K562 (cell line): ENCODE results near the gene FMNL3. TPM values are rescaled to one million over a fixed set of nuclear protein-coding genes. Genes with fewer than 3 reads are reported as not detected.
A peak's percentile ranks its signal among the peaks of the same experiment; 100 is the strongest.

Experiments
- ATAC-seq: fragments of 200-7000 bp; cut with Tn5 transposase; 3 replicates; pipeline ENCODE4 v1.9.1; 2020; ENCODE audit warnings: moderate library complexity
- BruUV-seq: library from RNA; stranded (reverse); fragments of 400-500 nt; replicated peaks from 2 replicates; lab custom pipeline; 2021; lab: Mats Ljungman, UMichigan
- CTCF ChIA-PET: fragments of 300-600 bp; formaldehyde crosslinking; extraction: SDS; loops from one replicate; lab custom pipeline; 2021; ENCODE audit warnings: low intra/inter-chr PET ratio; lab: Yijun Ruan, JAX
- POLR2A ChIA-PET: fragments of 300-600, 350-650 bp; sonication (Branson Sonifier 250); formaldehyde crosslinking; extraction: SDS; loops from one replicate; lab custom pipeline; 2021; ENCODE audit warnings: antibody characterized with exemption, inconsistent platforms; lab: Yijun Ruan, JAX
- DNase-seq, 4 experiments: peaks; one replicate each; pipeline versions ENCODE4 v3.0.0 to v3.0.0-alpha.2; 2011 to 2018; ENCODE audit warnings: low spot score in 3 of 4, mixed read lengths in 3 of 4; ENCODE audit errors: extremely low read depth in 1 of 4
- FAIRE-seq: peaks from 2 replicates; lab custom pipeline; 2011; peaks lifted over from hg19 to GRCh38; lab: Jason Lieb, UNC
- H2AFZ ChIP-seq: 2 replicates; pipeline ENCODE4 v1.6.0; 2011; ENCODE audit warnings: low read depth, low read length, control low read depth, inconsistent platforms
- H3K27ac ChIP-seq: fragments of 200-600 bp; 3 replicates; pipeline ENCODE4 v1.8.0; 2011; ENCODE audit warnings: low read depth, mild to moderate bottlenecking, control low read depth, inconsistent platforms, low read length, moderate library complexity, mixed read lengths; ENCODE audit errors: extremely low read depth
- H3K27me3 ChIP-seq, 2 experiments: fragments of 300-600 bp in 1 of 2; 2 replicates in 1 of 2; 3 replicates in 1 of 2; pipeline versions ENCODE4 v1.6.0 to v1.8.0; 2011; ENCODE audit warnings: inconsistent platforms in 2 of 2, low read length in 2 of 2, mild to moderate bottlenecking in 1 of 2, mixed read lengths in 1 of 2, moderate library complexity in 1 of 2; ENCODE audit not compliant: control insufficient read depth in 2 of 2, insufficient read depth in 2 of 2
- H3K36me3 ChIP-seq: fragments of 300-600 bp; 3 replicates; pipeline ENCODE4 v1.8.0; 2011; ENCODE audit warnings: mild to moderate bottlenecking, low read length, inconsistent platforms; ENCODE audit not compliant: control insufficient read depth, insufficient read depth
- H3K4me1 ChIP-seq, 2 experiments: fragments of 200-600 bp in 1 of 2; replicated peaks in 1 of 2; 2 replicates in 1 of 2; 3 replicates in 1 of 2; pipeline versions ENCODE4 v1.5.1 to v1.8.0; 2011; ENCODE audit warnings: inconsistent platforms in 2 of 2, low read length in 2 of 2, mild to moderate bottlenecking in 1 of 2, mixed read lengths in 1 of 2, moderate library complexity in 1 of 2; ENCODE audit not compliant: control insufficient read depth in 2 of 2, insufficient read depth in 2 of 2
- H3K4me2 ChIP-seq: 2 replicates; pipeline ENCODE4 v1.6.1; 2011; ENCODE audit warnings: low read length, control low read depth, inconsistent platforms, mixed read lengths; ENCODE audit not compliant: insufficient read depth
- H3K4me3 ChIP-seq: fragments of 200-600 bp; sonication (generic), shearing (Covaris generic); 2 replicates; pipeline ENCODE4 v1.5.1; 2016; ENCODE audit warnings: control low read depth, inconsistent platforms
- H3K79me2 ChIP-seq: fragments of 200-600 bp; 3 replicates; pipeline ENCODE4 v1.8.0; 2011; ENCODE audit warnings: low read length, inconsistent platforms; ENCODE audit not compliant: control insufficient read depth, insufficient read depth
- H3K9ac ChIP-seq, 2 experiments: 2 replicates each; pipeline versions ENCODE4 v1.6.0 to v1.6.1; 2011; ENCODE audit warnings: low read depth in 2 of 2, low read length in 2 of 2, control low read depth in 1 of 2, inconsistent platforms in 1 of 2, mild to moderate bottlenecking in 1 of 2, mixed read lengths in 1 of 2; ENCODE audit not compliant: insufficient read depth in 1 of 2
- H3K9me1 ChIP-seq: one replicate; pipeline ENCODE4 v1.6.0; 2011; ENCODE audit warnings: inconsistent platforms, mild to moderate bottlenecking, low read length, moderate library complexity; ENCODE audit not compliant: control insufficient read depth, insufficient read depth
- H3K9me3 ChIP-seq: replicated peaks from 2 replicates; pipeline ENCODE4 v1.5.1; 2011; ENCODE audit warnings: low read depth, low read length, inconsistent platforms; ENCODE audit not compliant: control insufficient read depth, insufficient read depth
- H4K20me1 ChIP-seq: replicated peaks from 2 replicates; pipeline ENCODE4 v1.6.1; 2011; ENCODE audit warnings: low read length, inconsistent platforms, mixed read lengths; ENCODE audit not compliant: control insufficient read depth, insufficient read depth
- ATF7 ChIP-seq: fragments of 450-650 bp; IDR thresholded peaks from 2 replicates; pipeline ENCODE4 v1.7.1; 2014; ENCODE audit warnings: mild to moderate bottlenecking, moderate library complexity
- CBFA2T3 ChIP-seq: fragments of 450-650 bp; IDR thresholded peaks from 2 replicates; pipeline ENCODE4 v1.6.1; 2017
- CCAR2 ChIP-seq: fragments of 200-400 bp; formaldehyde crosslinking; IDR thresholded peaks from 2 replicates; pipeline ENCODE4 v1.6.1; 2017; ENCODE audit warnings: mild to moderate bottlenecking, low read depth, low read length
- ETV5 ChIP-seq: sonication (generic); formaldehyde crosslinking; IDR thresholded peaks from 2 replicates; pipeline ENCODE4 v1.4.0; 2020; ENCODE audit warnings: low read depth, mild to moderate bottlenecking, missing genetic modification reagents
- FOSL1 ChIP-seq: fragments of 200-800 bp; sonication (Bioruptor generic); conservative IDR thresholded peaks from 2 replicates; pipeline ENCODE4 v1.6.1; 2016; ENCODE audit warnings: missing genetic modification characterization, missing compliant biosample characterization
- HINFP ChIP-seq: fragments of 450-650 bp; conservative IDR thresholded peaks from 2 replicates; pipeline ENCODE4 v1.6.1; 2016; ENCODE audit warnings: missing genetic modification characterization, low read depth, mild to moderate bottlenecking, control low read depth, missing compliant biosample characterization
- KLF10 ChIP-seq: fragments of 250-450 bp; sonication (Bioruptor Pico); IDR thresholded peaks from 2 replicates; pipeline ENCODE4 v1.6.1; 2021; ENCODE audit warnings: matching md5 sums
- MYBL2 ChIP-seq, 2 experiments: fragments of 450-650 bp in 1 of 2; sonication (generic) in 1 of 2; formaldehyde crosslinking in 1 of 2; IDR thresholded peaks; 2 replicates each; pipeline versions ENCODE4 v1.6.1 to v1.8.1; 2017 to 2022; ENCODE audit warnings: borderline replicate concordance in 1 of 2, inconsistent platforms in 1 of 2, low read depth in 1 of 2, mild to moderate bottlenecking in 1 of 2, missing genetic modification reagents in 1 of 2, moderate library complexity in 1 of 2
- MYC ChIP-seq, 2 experiments: fragments of 250-450 bp in 1 of 2; sonication (Bioruptor Pico) in 1 of 2; IDR thresholded peaks; 2 replicates each; pipeline versions ENCODE4 v1.5.1 to v1.6.1; 2012 to 2021; ENCODE audit warnings: low read depth in 2 of 2, borderline replicate concordance in 1 of 2, improper control_type of control experiment in 1 of 2, low read length in 1 of 2, mild to moderate bottlenecking in 1 of 2, moderate library complexity in 1 of 2
- NFE2 ChIP-seq: IDR thresholded peaks from 2 replicates; pipeline ENCODE4 v1.6.1; 2014; ENCODE audit warnings: antibody characterized with exemption, low read depth
- RBM14 ChIP-seq: fragments of 200-400 bp; formaldehyde crosslinking; IDR thresholded peaks from 2 replicates; pipeline ENCODE4 v1.6.1; 2018; ENCODE audit warnings: low read depth, mild to moderate bottlenecking, low read length, moderate library complexity, borderline replicate concordance; ENCODE audit not compliant: insufficient read depth
- RHOXF2B ChIP-seq: fragments of 250-450 bp; sonication (Bioruptor Pico); conservative IDR thresholded peaks from 2 replicates; pipeline ENCODE4 v1.5.1; 2021
- SAFB ChIP-seq: fragments of 200-400 bp; formaldehyde crosslinking; IDR thresholded peaks from 2 replicates; pipeline ENCODE4 v1.6.1; 2017; ENCODE audit warnings: low read depth, low read length, borderline replicate concordance
- SRSF7 ChIP-seq: fragments of 200-400 bp; formaldehyde crosslinking; optimal IDR thresholded peaks from 2 replicates; pipeline ENCODE3; 2017; ENCODE audit warnings: mild to moderate bottlenecking, low read depth, low read length
- TRIM25 ChIP-seq: fragments of 450-650 bp; IDR thresholded peaks from 2 replicates; pipeline ENCODE4 v1.7.0; 2016; ENCODE audit warnings: borderline replicate concordance
- ZBTB7A ChIP-seq: IDR thresholded peaks from 2 replicates; pipeline ENCODE4 v1.6.1; 2011; ENCODE audit warnings: low read depth, mild to moderate bottlenecking, low read length, moderate library complexity, borderline replicate concordance; ENCODE audit not compliant: control insufficient read depth
- ZNF184 ChIP-seq: sonication (generic); formaldehyde crosslinking; IDR thresholded peaks from 2 replicates; pipeline ENCODE4 v1.5.0; 2020; ENCODE audit warnings: missing genetic modification reagents
- ZNF436 ChIP-seq: fragments of 250-450, 450-650 bp; sonication (Bioruptor Pico); formaldehyde crosslinking; IDR thresholded peaks from 2 replicates; pipeline ENCODE4 v1.7.0; 2020; ENCODE audit warnings: mild to moderate bottlenecking
- in situ Hi-C: fragments of 300-500 bp; cut with MboI; formaldehyde crosslinking; loops from 4 replicates; pipeline ENCODE4 v1.15.0; 2018; ENCODE audit warnings: inconsistent platforms, mixed read lengths
- intact Hi-C: fragments of 100-400 bp; cut with micrococcal nuclease; formaldehyde crosslinking; loops from 2 replicates; pipeline ENCODE4 v1.14.2; 2022
- polyA plus RNA-seq, 8 experiments: library from polyadenylated mRNA; depleted of rRNA in 4 of 8; stranded (reverse) in 5 of 8; unstranded in 3 of 8; fragments of >200 nt; fragmentation: Nextera tagmentation in 2 of 8; fragmentation: Illumina TruSeq in 1 of 8; extraction: Ambion mirVana in 2 of 8; extraction: Trizol in 1 of 8; gene quantifications; 2 replicates each; pipeline versions ENCODE4 v1.2.1 to v1.2.3, GENCODE V29; 2011 to 2014; ENCODE audit warnings: inconsistent platforms in 1 of 8, missing spikeins in 1 of 8
- total RNA-seq, 7 experiments: library from RNA; depleted of rRNA in 6 of 7; stranded (reverse); fragments of >200 nt in 6 of 7; fragmentation: Illumina TruSeq in 2 of 7; extraction: Trizol in 2 of 7; gene quantifications; 2 replicates each; pipeline versions ENCODE4 v1.2.1 to v1.2.3, GENCODE V29; 2011 to 2021; ENCODE audit warnings: low replicate concordance in 1 of 7

FMNL3 gene
- total and polyA plus RNA-seq, 9 of the 15 experiments (the other 6 are each of a cell fraction or from before 2014, with no cell fraction given), result 0.49 to 14.4 (median 6.8) TPM

- peak; percentile 47; the same call in 1 of the 2 replicates for TF ChIP-seq FOSL1 (tag)
- no peak for TF ChIP-seq SAFB
- 0 out of 2 replicates have a peak, but pooled peaks have one; percentile 33 for TF ChIP-seq NFE2
- TF ChIP-seq CCAR2, result no peak
- no peak for TF ChIP-seq ZNF184 (CRISPR knock-in tag)
These were observed 3.5 kb downstream of the FMNL3 start (continued) for GRCh38 chr12:49703647-49704137.

DNA sequence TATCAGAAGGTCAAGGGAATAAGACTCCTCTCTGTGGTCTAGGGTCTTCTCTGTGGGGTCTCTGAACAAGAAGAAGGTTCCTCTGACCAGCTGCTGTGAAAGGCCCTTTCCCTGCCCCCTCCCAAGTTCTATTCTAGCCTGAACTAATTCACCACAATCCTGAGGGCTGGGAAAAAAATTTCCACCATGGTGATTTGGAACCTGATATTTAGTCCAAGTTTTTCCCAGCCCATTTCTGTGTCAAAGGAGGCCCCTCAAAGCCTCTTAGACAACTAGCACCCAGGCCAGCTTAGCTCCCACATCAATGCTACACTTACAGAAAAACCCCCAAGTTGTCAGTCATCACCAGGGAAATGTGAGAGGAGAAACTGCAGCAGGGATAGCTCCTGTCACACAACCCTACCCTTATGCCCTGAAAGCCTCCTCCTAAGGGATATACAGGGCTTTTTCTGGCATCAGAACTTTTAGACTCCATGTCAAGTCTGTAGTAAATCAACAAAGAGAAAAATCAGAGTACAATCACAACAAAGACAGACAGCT lies 4.5 kb downstream of the FMNL3 start:
- POLR2A ChIA-PET, result interaction anchor here (0.6 to 3.9 kb wide), 12 partner anchors 8 to 707 kb away, joined by 3 to 26 read pairs (median 6); partner anchors contain the start of gene TMBIM6
- in situ Hi-C loops, result no loop called here
- DNase-seq, result no peak
- TF ChIP-seq KLF10 (no peak), ZBTB7A (no peak), ETV5 (CRISPR knock-in tag) (no peak), CBFA2T3 (no peak), ZNF436 (no peak), TRIM25 (no peak), RBM14 (no peak), SRSF7 (no peak), ATF7 (no peak), RHOXF2B (CRISPR knock-in tag) (no peak), MYC (IDR thresholded peaks at IDR 0.05; ENCODE audit: low read depth, low read length) (no peak), MYC (CRISPR knock-in tag; IDR thresholded peaks at IDR 0.05; ENCODE audit: borderline replicate concordance, low read depth) (no peak), MYBL2 (IDR thresholded peaks at IDR 0.05; ENCODE audit: low read depth) (no peak), MYBL2 (CRISPR knock-in tag; IDR thresholded peaks at IDR 0.05; ENCODE audit: borderline replicate concordance) (no peak), HINFP (tag) (no peak)

More for the DNA sequence above, 4.5 kb downstream of the FMNL3 start:
- Histone ChIP-seq H3K79me2 (peaks cover 20% of the 10 kb centered on the region), H3K9ac (no peak overlapping the region), H3K4me3 (no peak overlapping the region), H3K27me3 (no peaks in the 10 kb centered on the region), H3K9me1 (no peaks in the 10 kb centered on the region), H4K20me1 (peaks cover 4% of the 10 kb centered on the region; the same call in 1 of the 2 replicates), H3K4me2 (no peak overlapping the region), H3K27ac (no peak overlapping the region), H3K9me3 (no peaks in the 10 kb centered on the region), H3K4me1 (peaks cover 14 to 55% of the 10 kb centered on the region in 2 experiments), H2AFZ (no peak overlapping the region), H3K36me3 (no peaks in the 10 kb centered on the region)
- no peak for ATAC-seq
- FAIRE-seq, result no peak
- intact Hi-C loops, result loop anchor here (10.0 kb wide), 1 partner anchor 348 kb away; no protein-coding TSS in a partner anchor
- no TSS peak for BruUV-seq
- CTCF ChIA-PET, result no interaction called here
